H9 (cell line): ENCODE results near the gene PXDN. TPM values are rescaled to one million over a fixed set of nuclear protein-coding genes. Genes with fewer than 3 reads are reported as not detected.

Experiments
- DNase-seq: peaks from one replicate; pipeline ENCODE4 v3.0.0-alpha.2; 2017
- H2AFZ ChIP-seq: one replicate; pipeline ENCODE4 v1.6.1; 2013; ENCODE audit warnings: mild to moderate bottlenecking, low read length, control low read depth, moderate library complexity
- H2AK5ac ChIP-seq: 2 replicates; pipeline ENCODE4 v1.6.1; 2013; ENCODE audit warnings: low read length, control low read depth, mixed read lengths; ENCODE audit not compliant: insufficient read length
- H2BK120ac ChIP-seq: one replicate; pipeline ENCODE4 v1.6.1; 2013; ENCODE audit warnings: low read depth, mild to moderate bottlenecking, low read length, control low read depth, inconsistent platforms; ENCODE audit not compliant: poor library complexity, severe bottlenecking
- H2BK12ac ChIP-seq: 2 replicates; pipeline ENCODE4 v1.6.1; 2013; ENCODE audit warnings: low read length, control low read depth, mixed read lengths, low read depth; ENCODE audit not compliant: insufficient read length
- H2BK15ac ChIP-seq: 2 replicates; pipeline ENCODE4 v1.6.1; 2013; ENCODE audit warnings: low read depth, low read length, control low read depth
- H2BK20ac ChIP-seq: one replicate; pipeline ENCODE4 v1.6.1; 2013; ENCODE audit warnings: low read depth, mild to moderate bottlenecking, low read length, control low read depth, inconsistent platforms; ENCODE audit not compliant: poor library complexity, severe bottlenecking
- H2BK5ac ChIP-seq: 2 replicates; pipeline ENCODE4 v1.6.1; 2013; ENCODE audit warnings: low read length, control low read depth, mixed read lengths; ENCODE audit not compliant: insufficient read length
- H3K14ac ChIP-seq: 2 replicates; pipeline ENCODE4 v1.6.1; 2013; ENCODE audit warnings: low read length, control low read depth; ENCODE audit not compliant: insufficient read depth
- H3K18ac ChIP-seq: 2 replicates; pipeline ENCODE4 v1.6.1; 2013; ENCODE audit warnings: low read depth, mild to moderate bottlenecking, mixed read lengths, low read length, control low read depth; ENCODE audit not compliant: insufficient read length
- H3K23ac ChIP-seq: 2 replicates; pipeline ENCODE4 v1.6.1; 2013; ENCODE audit warnings: low read length, control low read depth, mixed read lengths, low read depth; ENCODE audit not compliant: insufficient read length
- H3K23me2 ChIP-seq: 2 replicates; pipeline ENCODE4 v1.6.1; 2013; ENCODE audit warnings: low read depth, mild to moderate bottlenecking, mixed read lengths, low read length, control low read depth; ENCODE audit not compliant: insufficient read length, poor library complexity, severe bottlenecking
- H3K27ac ChIP-seq: 2 replicates; pipeline ENCODE4 v1.5.1; 2013; ENCODE audit warnings: low read length, control low read depth, mixed read lengths, low read depth; ENCODE audit not compliant: insufficient read length
- H3K27me3 ChIP-seq: 2 replicates; pipeline ENCODE4 v1.6.1; 2013; ENCODE audit warnings: low read length, control low read depth, inconsistent platforms; ENCODE audit not compliant: insufficient read depth
- H3K4ac ChIP-seq: 2 replicates; pipeline ENCODE4 v1.6.1; 2013; ENCODE audit warnings: low read depth, mild to moderate bottlenecking, control low read depth, inconsistent platforms, low read length, moderate library complexity
- H3K4me1 ChIP-seq: 2 replicates; pipeline ENCODE4 v1.6.1; 2013; ENCODE audit warnings: low read length, control low read depth, inconsistent platforms; ENCODE audit not compliant: insufficient read depth
- H3K4me2 ChIP-seq: 2 replicates; pipeline ENCODE4 v1.6.1; 2013; ENCODE audit warnings: low read length, control low read depth, mixed read lengths; ENCODE audit not compliant: insufficient read length, insufficient read depth
- H3K56ac ChIP-seq: 2 replicates; pipeline ENCODE4 v1.6.1; 2013; ENCODE audit warnings: low read depth, mild to moderate bottlenecking, mixed read lengths, low read length, control low read depth; ENCODE audit not compliant: insufficient read length
- H3K79me1 ChIP-seq: 2 replicates; pipeline ENCODE4 v1.6.1; 2013; ENCODE audit warnings: low read depth, mild to moderate bottlenecking, moderate library complexity, low read length, control low read depth, inconsistent platforms; ENCODE audit not compliant: insufficient read depth, poor library complexity, severe bottlenecking
- H3K79me2 ChIP-seq: 2 replicates; pipeline ENCODE4 v1.6.1; 2013; ENCODE audit warnings: low read length, control low read depth, inconsistent platforms; ENCODE audit not compliant: insufficient read depth
- H3K9ac ChIP-seq: 2 replicates; pipeline ENCODE4 v1.6.1; 2013; ENCODE audit warnings: low read length, control low read depth, mixed read lengths; ENCODE audit not compliant: insufficient read length; ENCODE audit errors: extremely low read depth
- H3K9me3 ChIP-seq: one replicate; pipeline ENCODE4 v1.6.1; 2013; ENCODE audit warnings: low read depth, low read length, inconsistent platforms; ENCODE audit not compliant: control insufficient read depth
- H3T11ph ChIP-seq: one replicate; pipeline ENCODE4 v1.6.1; 2013; ENCODE audit warnings: mild to moderate bottlenecking, low read length, control low read depth, inconsistent platforms
- H4K20me1 ChIP-seq: one replicate; pipeline ENCODE4 v1.6.1; 2013; ENCODE audit not compliant: control insufficient read depth, insufficient read length, insufficient read depth
- H4K5ac ChIP-seq: 2 replicates; pipeline ENCODE4 v1.6.1; 2013; ENCODE audit warnings: low read depth, mild to moderate bottlenecking, mixed read lengths, low read length, control low read depth; ENCODE audit not compliant: insufficient read length
- H4K8ac ChIP-seq: replicated peaks from 2 replicates; pipeline ENCODE4 v1.6.1; 2013; ENCODE audit warnings: low read length, control low read depth, mixed read lengths, low read depth; ENCODE audit not compliant: insufficient read length
- H4K91ac ChIP-seq: 2 replicates; pipeline ENCODE4 v1.6.1; 2013; ENCODE audit warnings: low read depth, mild to moderate bottlenecking, moderate library complexity, mixed read lengths, low read length, control low read depth; ENCODE audit not compliant: insufficient read length
- H3K27ac Mint-ChIP-seq, 3 experiments: 2 replicates in 2 of 3; 3 replicates in 1 of 3; pipeline ENCODE4 v1.8.0; 2020 to 2021; ENCODE audit warnings: mixed read lengths in 3 of 3, mild to moderate bottlenecking in 1 of 3, moderate library complexity in 1 of 3
- H3K27me3 Mint-ChIP-seq: 2 replicates; pipeline ENCODE4 v1.8.0; 2021; ENCODE audit warnings: low read depth, mild to moderate bottlenecking, moderate library complexity, mixed read lengths
- H3K36me3 Mint-ChIP-seq, 3 experiments: 2 replicates in 2 of 3; 3 replicates in 1 of 3; pipeline ENCODE4 v1.8.0; 2020 to 2021; ENCODE audit warnings: low read depth in 3 of 3, mixed read lengths in 3 of 3; ENCODE audit not compliant: insufficient read depth in 1 of 3
- H3K4me1 Mint-ChIP-seq, 2 experiments: 2 replicates each; pipeline ENCODE4 v1.8.0; 2020; ENCODE audit warnings: mixed read lengths in 2 of 2
- H3K4me3 Mint-ChIP-seq, 2 experiments: 2 replicates in 1 of 2; 3 replicates in 1 of 2; pipeline ENCODE4 v1.8.0; 2020 to 2021; ENCODE audit warnings: mild to moderate bottlenecking in 2 of 2, mixed read lengths in 2 of 2, moderate library complexity in 1 of 2
- H3K9me3 Mint-ChIP-seq, 2 experiments: 2 replicates in 1 of 2; 3 replicates in 1 of 2; pipeline ENCODE4 v1.8.0; 2020; ENCODE audit warnings: mild to moderate bottlenecking in 2 of 2, mixed read lengths in 2 of 2, moderate library complexity in 1 of 2
- CTCF ChIP-seq: fragments of 200-600 bp; sonication (generic); conservative IDR thresholded peaks from 3 replicates; pipeline ENCODE4 v1.8.0; 2021; ENCODE audit warnings: antibody characterized with exemption, mild to moderate bottlenecking
- WGBS: extraction: QIAGEN DNeasy Blood & Tissue Kit; methylation state at CpG from one replicate; pipeline ENCODE4 v1.1.7; 2013; ENCODE audit warnings: missing lambda C conversion rate, low lambda C conversion rate, mixed read lengths; ENCODE audit not compliant: insufficient read length; ENCODE audit errors: extremely low coverage; 5-methylcytosine and 5-hydroxymethylcytosine counted together
- total RNA-seq: library from RNA; stranded (reverse); gene quantifications from 2 replicates; pipeline ENCODE4 v1.2.1, GENCODE V29; 2021

The PXDN gene
- total RNA-seq, 1 experiment from 2014 or later: 146 TPM

- H4K20me1 ChIP-seq: no peaks in the 10 kb centered on the region
- no peak overlapping the region for H3K4me3 Mint-ChIP-seq
Observed at GRCh38 chr2:1752751-1753150, 8.4 kb upstream of the PXDN start.

More at GRCh38 chr2:1752751-1753150, 8.4 kb upstream of the PXDN start:
- H2BK20ac ChIP-seq: no peak overlapping the region
- no peak overlapping the region for H3K4me2 ChIP-seq
- H3T11ph ChIP-seq: no peak overlapping the region
- no peak overlapping the region for H2BK120ac ChIP-seq
- TF ChIP-seq CTCF: no peak
- no peak for DNase-seq
- no peak overlapping the region for H3K56ac ChIP-seq
- Mint-ChIP-seq H3K9me3 (peaks cover 29% of the 10 kb centered on the region in 2 experiments), H3K27ac (no peak overlapping the region; a peak in 1 of 7 replicates), H3K36me3 (peaks cover 9 to 20% (median 16%) of the 10 kb centered on the region in 3 experiments), H3K27me3 (peaks cover 34% of the 10 kb centered on the region), H3K4me1 (peaks cover 7 to 10% of the 10 kb centered on the region in 2 experiments)
- H2BK15ac ChIP-seq: no peak overlapping the region
- H3K79me2 ChIP-seq: no peaks in the 10 kb centered on the region
- H3K4ac ChIP-seq: no peak overlapping the region
- H3K23ac ChIP-seq: no peak overlapping the region
- no peak overlapping the region for H3K18ac ChIP-seq
- no CpG with 5 or more reads among the region's 6 CpGs for WGBS
- no peak overlapping the region for H3K27ac ChIP-seq
- no peaks in the 10 kb centered on the region for H3K27me3 ChIP-seq
- H4K5ac ChIP-seq: no peak overlapping the region
- peaks cover 16% of the 10 kb centered on the region for H3K9me3 ChIP-seq
- H2AK5ac ChIP-seq: no peak overlapping the region
- H3K23me2 ChIP-seq: no peaks in the 10 kb centered on the region
- H3K9ac ChIP-seq: no peak overlapping the region
- H4K91ac ChIP-seq: no peak overlapping the region
- no peak overlapping the region for H2AFZ ChIP-seq
- no peak overlapping the region for H2BK5ac ChIP-seq
- H4K8ac ChIP-seq: no peak overlapping the region
- H3K14ac ChIP-seq: no peak overlapping the region
- H2BK12ac ChIP-seq: no peak overlapping the region
- no peaks in the 10 kb centered on the region for H3K79me1 ChIP-seq
- no peaks in the 10 kb centered on the region for H3K4me1 ChIP-seq
